Testis (tissue), 2 donors: ENCODE measurements around the gene VANGL2.

ENCODE experiments used
- POLR2A ChIP-seq: fragments of 450-650 bp; IDR thresholded peaks from one replicate; pipeline ENCODE4 v1.6.1; 2017; ENCODE audit warnings: antibody characterized with exemption, mild to moderate bottlenecking, moderate library complexity
- TF ChIP-seq, protein P1 (sequence below), 3 experiments: fragments of 450-650 bp in 2 of 3; fragments of 200-600 bp in 1 of 3; sonication (generic) in 1 of 3; IDR thresholded peaks; one replicate each; pipeline ENCODE4 v1.5.1; 2016 to 2019; ENCODE audit warnings: antibody characterized with exemption in 3 of 3, mild to moderate bottlenecking in 2 of 3, moderate library complexity in 1 of 3

DNA sequence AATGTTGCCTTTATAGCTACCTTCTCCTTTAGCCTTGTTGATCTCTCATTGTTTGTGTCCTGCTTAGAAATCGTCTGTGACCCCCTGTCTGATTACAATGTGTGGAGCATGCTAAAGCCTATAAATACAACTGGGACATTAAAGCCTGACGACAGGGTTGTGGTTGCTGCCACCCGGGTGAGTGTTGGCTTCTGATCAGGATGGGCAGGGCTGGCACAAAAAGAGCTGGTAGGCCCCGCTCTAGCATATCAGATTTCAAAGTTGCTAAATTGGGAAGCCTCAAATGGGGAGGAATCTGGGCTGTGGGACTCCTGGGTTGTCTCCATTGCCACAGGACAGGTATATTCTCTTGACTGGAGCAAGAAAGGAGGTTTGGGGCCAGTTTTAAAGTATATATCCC, 48.7 kb upstream of the VANGL2 start:
- TF ChIP-seq, protein P1, sequence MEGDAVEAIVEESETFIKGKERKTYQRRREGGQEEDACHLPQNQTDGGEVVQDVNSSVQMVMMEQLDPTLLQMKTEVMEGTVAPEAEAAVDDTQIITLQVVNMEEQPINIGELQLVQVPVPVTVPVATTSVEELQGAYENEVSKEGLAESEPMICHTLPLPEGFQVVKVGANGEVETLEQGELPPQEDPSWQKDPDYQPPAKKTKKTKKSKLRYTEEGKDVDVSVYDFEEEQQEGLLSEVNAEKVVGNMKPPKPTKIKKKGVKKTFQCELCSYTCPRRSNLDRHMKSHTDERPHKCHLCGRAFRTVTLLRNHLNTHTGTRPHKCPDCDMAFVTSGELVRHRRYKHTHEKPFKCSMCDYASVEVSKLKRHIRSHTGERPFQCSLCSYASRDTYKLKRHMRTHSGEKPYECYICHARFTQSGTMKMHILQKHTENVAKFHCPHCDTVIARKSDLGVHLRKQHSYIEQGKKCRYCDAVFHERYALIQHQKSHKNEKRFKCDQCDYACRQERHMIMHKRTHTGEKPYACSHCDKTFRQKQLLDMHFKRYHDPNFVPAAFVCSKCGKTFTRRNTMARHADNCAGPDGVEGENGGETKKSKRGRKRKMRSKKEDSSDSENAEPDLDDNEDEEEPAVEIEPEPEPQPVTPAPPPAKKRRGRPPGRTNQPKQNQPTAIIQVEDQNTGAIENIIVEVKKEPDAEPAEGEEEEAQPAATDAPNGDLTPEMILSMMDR (IDR thresholded peaks at IDR 0.05), result no peak
- TF ChIP-seq POLR2A, result no peak
